Measurements from ENCODE around the gene PALLD. TPM values are rescaled to one million over a fixed set of nuclear protein-coding genes. Genes with fewer than 3 reads are reported as not detected.

The PALLD gene
- total RNA-seq, 1 experiment from 2014 or later = 23.7 TPM

DNA sequence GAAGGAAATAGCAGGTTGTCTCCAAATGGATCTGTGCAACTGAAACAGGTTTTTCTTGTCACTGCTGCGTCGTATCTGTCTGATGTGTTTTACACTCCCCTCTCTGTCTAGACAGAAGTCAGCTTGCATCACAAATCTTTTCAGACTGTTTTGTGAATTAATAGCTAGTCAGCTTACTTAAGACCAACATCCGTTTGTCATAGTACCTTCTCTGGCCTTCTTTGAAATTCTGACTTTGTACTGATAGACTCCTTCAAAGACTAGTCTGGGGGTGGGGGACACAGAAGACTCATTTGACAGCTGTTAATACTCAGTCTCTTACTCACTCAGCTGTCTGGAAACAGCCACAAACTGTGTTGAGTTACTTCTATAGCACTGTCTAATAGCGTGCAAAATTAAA, 197.8 kb downstream of the PALLD start:
- TF ChIP-seq, protein P1, sequence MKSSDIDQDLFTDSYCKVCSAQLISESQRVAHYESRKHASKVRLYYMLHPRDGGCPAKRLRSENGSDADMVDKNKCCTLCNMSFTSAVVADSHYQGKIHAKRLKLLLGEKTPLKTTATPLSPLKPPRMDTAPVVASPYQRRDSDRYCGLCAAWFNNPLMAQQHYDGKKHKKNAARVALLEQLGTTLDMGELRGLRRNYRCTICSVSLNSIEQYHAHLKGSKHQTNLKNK (CRISPR knock-in tag; IDR thresholded peaks at IDR 0.05) = no peak
- TF ChIP-seq ZNF396 (CRISPR knock-in tag; IDR thresholded peaks at IDR 0.05; ENCODE audit: borderline replicate concordance) (no peak), TEAD4 (CRISPR knock-in tag; IDR thresholded peaks at IDR 0.05) (no peak), FOXJ3 (CRISPR knock-in tag; IDR thresholded peaks at IDR 0.05; ENCODE audit: borderline replicate concordance) (no peak), AFF4 (CRISPR knock-in tag; IDR thresholded peaks at IDR 0.05; ENCODE audit: borderline replicate concordance) (no peak), CREM (CRISPR knock-in tag; IDR thresholded peaks at IDR 0.05) (no peak), HMGA2 (CRISPR knock-in tag; IDR thresholded peaks at IDR 0.05) (no peak), MXD4 (CRISPR knock-in tag; IDR thresholded peaks at IDR 0.05; ENCODE audit: borderline replicate concordance) (no peak), JAZF1 (CRISPR knock-in tag; IDR thresholded peaks at IDR 0.05) (no peak), ETV6 (CRISPR knock-in tag; IDR thresholded peaks at IDR 0.05) (no peak), ZNF281 (CRISPR knock-in tag; IDR thresholded peaks at IDR 0.05) (no peak)
- TF ChIP-seq, protein P2, sequence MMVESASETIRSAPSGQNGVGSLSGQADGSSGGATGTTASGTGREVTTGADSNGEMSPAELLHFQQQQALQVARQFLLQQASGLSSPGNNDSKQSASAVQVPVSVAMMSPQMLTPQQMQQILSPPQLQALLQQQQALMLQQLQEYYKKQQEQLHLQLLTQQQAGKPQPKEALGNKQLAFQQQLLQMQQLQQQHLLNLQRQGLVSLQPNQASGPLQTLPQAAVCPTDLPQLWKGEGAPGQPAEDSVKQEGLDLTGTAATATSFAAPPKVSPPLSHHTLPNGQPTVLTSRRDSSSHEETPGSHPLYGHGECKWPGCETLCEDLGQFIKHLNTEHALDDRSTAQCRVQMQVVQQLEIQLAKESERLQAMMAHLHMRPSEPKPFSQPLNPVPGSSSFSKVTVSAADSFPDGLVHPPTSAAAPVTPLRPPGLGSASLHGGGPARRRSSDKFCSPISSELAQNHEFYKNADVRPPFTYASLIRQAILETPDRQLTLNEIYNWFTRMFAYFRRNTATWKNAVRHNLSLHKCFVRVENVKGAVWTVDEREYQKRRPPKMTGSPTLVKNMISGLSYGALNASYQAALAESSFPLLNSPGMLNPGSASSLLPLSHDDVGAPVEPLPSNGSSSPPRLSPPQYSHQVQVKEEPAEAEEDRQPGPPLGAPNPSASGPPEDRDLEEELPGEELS (CRISPR knock-in tag; IDR thresholded peaks at IDR 0.05) = no peak
- TF ChIP-seq, protein P3, sequence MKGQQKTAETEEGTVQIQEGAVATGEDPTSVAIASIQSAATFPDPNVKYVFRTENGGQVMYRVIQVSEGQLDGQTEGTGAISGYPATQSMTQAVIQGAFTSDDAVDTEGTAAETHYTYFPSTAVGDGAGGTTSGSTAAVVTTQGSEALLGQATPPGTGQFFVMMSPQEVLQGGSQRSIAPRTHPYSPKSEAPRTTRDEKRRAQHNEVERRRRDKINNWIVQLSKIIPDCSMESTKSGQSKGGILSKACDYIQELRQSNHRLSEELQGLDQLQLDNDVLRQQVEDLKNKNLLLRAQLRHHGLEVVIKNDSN (CRISPR knock-in tag; IDR thresholded peaks at IDR 0.05) = no peak
- Mint-ChIP-seq H3K9me3 (no peaks in the 10 kb centered on the region), H3K27me3 (ENCODE audit: low read depth) (no peaks in the 10 kb centered on the region), H3K27ac (no peak overlapping the region), H3K36me3 (no peaks in the 10 kb centered on the region), H3K4me1 (peaks cover 39% of the 10 kb centered on the region), H3K4me3 (no peak overlapping the region)
- ChIA-PET CTCF (no interaction called here), POLR2A (no interaction called here)
- DNase-seq (ENCODE audit: low spot score) (no peak), ATAC-seq (no peak)

DNA sequence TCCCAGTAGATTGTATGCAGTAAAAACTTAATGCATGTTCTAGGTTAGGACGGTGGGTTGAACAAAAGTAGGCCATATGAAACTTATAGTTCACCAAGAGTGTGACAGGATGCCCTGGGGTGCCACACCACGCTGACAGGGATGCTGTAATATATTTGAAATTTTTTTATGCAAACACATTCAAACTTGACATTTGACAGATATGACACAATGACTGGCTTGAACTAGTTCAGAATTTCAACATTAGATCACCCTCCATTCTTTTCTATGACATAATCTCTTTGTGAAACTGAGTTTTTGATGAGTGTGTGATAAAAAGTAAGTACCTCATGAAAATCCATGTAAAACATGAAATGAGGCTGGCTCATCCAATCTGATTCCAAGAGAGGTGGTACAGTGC, 198.4 kb downstream of the PALLD start:
- no peaks in the 10 kb centered on the region for H3K9me3 Mint-ChIP-seq
- no peak for DNase-seq (ENCODE audit: low spot score)
- H3K36me3 Mint-ChIP-seq = no peaks in the 10 kb centered on the region
- H3K27ac Mint-ChIP-seq = no peak overlapping the region
- H3K27me3 Mint-ChIP-seq (ENCODE audit: low read depth) = no peaks in the 10 kb centered on the region
- ChIA-PET POLR2A (no interaction called here), CTCF (no interaction called here)
- H3K4me1 Mint-ChIP-seq = peaks cover 33% of the 10 kb centered on the region
- no peak overlapping the region for H3K4me3 Mint-ChIP-seq
- no peak for ATAC-seq
- TF ChIP-seq ATF2 (CRISPR knock-in tag; IDR thresholded peaks at IDR 0.05; ENCODE audit: borderline replicate concordance, low read depth) (no peak), NFYB (CRISPR knock-in tag; conservative IDR thresholded peaks at IDR 0.05; ENCODE audit: low read depth) (no peak), GTF2I (CRISPR knock-in tag; conservative IDR thresholded peaks at IDR 0.05) (no peak), ZNF219 (CRISPR knock-in tag; IDR thresholded peaks at IDR 0.05; ENCODE audit: borderline replicate concordance) (no peak), TP53 (CRISPR knock-in tag; IDR thresholded peaks at IDR 0.05) (no peak), AFF4 (CRISPR knock-in tag; IDR thresholded peaks at IDR 0.05; ENCODE audit: borderline replicate concordance) (no peak)
- TF ChIP-seq, protein P4, sequence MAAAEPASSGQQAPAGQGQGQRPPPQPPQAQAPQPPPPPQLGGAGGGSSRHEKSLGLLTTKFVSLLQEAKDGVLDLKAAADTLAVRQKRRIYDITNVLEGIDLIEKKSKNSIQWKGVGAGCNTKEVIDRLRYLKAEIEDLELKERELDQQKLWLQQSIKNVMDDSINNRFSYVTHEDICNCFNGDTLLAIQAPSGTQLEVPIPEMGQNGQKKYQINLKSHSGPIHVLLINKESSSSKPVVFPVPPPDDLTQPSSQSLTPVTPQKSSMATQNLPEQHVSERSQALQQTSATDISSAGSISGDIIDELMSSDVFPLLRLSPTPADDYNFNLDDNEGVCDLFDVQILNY (CRISPR knock-in tag; IDR thresholded peaks at IDR 0.05) = no peak

Measured in WTC11 (cell line).